Liver (tissue), 3 donors: Measurements from ENCODE around the gene MCF2L2.

Experiments
- CTCF ChIP-seq: fragments of 150-350 bp; IDR thresholded peaks from 2 replicates; pipeline ENCODE4 v1.5.1; 2017; ENCODE audit warnings: improper control_type of control experiment, low read depth, low read length; ENCODE audit not compliant: missing input control
- JUND ChIP-seq, 2 donors: IDR thresholded peaks; 2 replicates each; pipeline ENCODE4 v1.6.1; 2016; ENCODE audit warnings: antibody characterized with exemption in 2 of 2
- MAX ChIP-seq: IDR thresholded peaks from 2 replicates; pipeline ENCODE4 v1.6.1; 2016; ENCODE audit warnings: antibody characterized with exemption
- RAD21 ChIP-seq, 2 donors: IDR thresholded peaks; 2 replicates each; pipeline ENCODE4 v1.6.1; 2016; ENCODE audit warnings: antibody characterized with exemption in 2 of 2, mild to moderate bottlenecking in 2 of 2
- REST ChIP-seq: IDR thresholded peaks from 2 replicates; pipeline ENCODE4 v1.6.1; 2016; ENCODE audit warnings: antibody characterized with exemption, mild to moderate bottlenecking
- SP1 ChIP-seq: IDR thresholded peaks from 2 replicates; pipeline ENCODE4 v1.6.1; 2018; ENCODE audit warnings: antibody characterized with exemption, mild to moderate bottlenecking
- TAF1 ChIP-seq: conservative IDR thresholded peaks from 2 replicates; pipeline ENCODE4 v1.6.1; 2016; ENCODE audit warnings: antibody characterized with exemption, mild to moderate bottlenecking
- ZBTB33 ChIP-seq: IDR thresholded peaks from 2 replicates; pipeline ENCODE4 v1.6.1; 2016; ENCODE audit warnings: antibody characterized with exemption
- donor health status: healthy.
- donor health status: healthy.

GRCh38 chr3:183198939-183199338, 229.5 kb downstream of the MCF2L2 start:
- no peak for TF ChIP-seq CTCF
- no peak for TF ChIP-seq TAF1
- no peak for TF ChIP-seq RAD21 (IDR thresholded peaks at IDR 0.05)
- TF ChIP-seq ZBTB33 = no peak
- TF ChIP-seq JUND (IDR thresholded peaks at IDR 0.05) = no peak
- no peak for TF ChIP-seq SP1
- TF ChIP-seq REST = no peak
- TF ChIP-seq MAX = no peak
